Adrenal gland (tissue), 12 donors: ENCODE results near the gene NIM1K. TPM values are rescaled to one million over a fixed set of nuclear protein-coding genes. Genes with fewer than 3 reads are reported as not detected.

ENCODE experiments used
- DNase-seq, 7 donors: peaks; one replicate each; pipeline ENCODE4 v3.0.0-alpha.2; 2019 to 2020
- H3K27ac ChIP-seq, 5 donors: fragments of 200-600 bp; sonication (generic) in 4 of 5; 1 replicate in 3 of 5; 2 replicates in 2 of 5; pipeline versions ENCODE4 v1.5.1 to v1.8.0; 2016 to 2020; ENCODE audit warnings: mild to moderate bottlenecking in 1 of 5
- H3K27me3 ChIP-seq: fragments of 200-600 bp; 2 replicates; pipeline ENCODE4 v1.8.0; 2021
- H3K36me3 ChIP-seq, 2 donors: fragments of 200-600 bp; replicated peaks in 1 of 2; 1 replicate in 1 of 2; 2 replicates in 1 of 2; pipeline versions ENCODE4 v1.5.1 to v1.8.0; 2018 to 2022
- H3K4me1 ChIP-seq, 2 donors: fragments of 200-600 bp; replicated peaks in 1 of 2; 1 replicate in 1 of 2; 2 replicates in 1 of 2; pipeline versions ENCODE4 v1.5.1 to v1.8.0; 2018 to 2021
- H3K4me3 ChIP-seq, 4 donors: fragments of 200-600 bp; sonication (generic) in 3 of 4; one replicate each; pipeline ENCODE4 v1.5.1; 2016 to 2018
- H3K9me3 ChIP-seq, 3 donors: fragments of 200-600 bp; sonication (generic) in 1 of 3; replicated peaks in 1 of 3; 1 replicate in 2 of 3; 2 replicates in 1 of 3; pipeline versions ENCODE4 v1.5.1 to v1.8.0; 2016 to 2021
- CTCF ChIP-seq, 6 experiments: fragments of 450-650 bp in 4 of 6; fragments of 200-600 bp in 2 of 6; sonication (generic) in 1 of 6; IDR thresholded peaks; 1 replicate in 5 of 6; 2 replicates in 1 of 6; pipeline versions ENCODE4 v1.5.1 to v1.8.0; 2016 to 2021; ENCODE audit warnings: antibody characterized with exemption in 6 of 6, mild to moderate bottlenecking in 2 of 6, moderate library complexity in 1 of 6
- POLR2A ChIP-seq, 2 donors: fragments of 450-650 bp; IDR thresholded peaks; one replicate each; pipeline ENCODE4 v1.6.1; 2017; ENCODE audit warnings: antibody characterized with exemption in 2 of 2, mild to moderate bottlenecking in 2 of 2, moderate library complexity in 1 of 2
- whole genome bisulfite sequencing, 4 donors: extraction: QIAGEN DNeasy Blood & Tissue Kit in 2 of 4; methylation state at CpG; one replicate each; pipeline versions ENCODE4 v1.1.5 to v1.1.7; 2013 to 2017; 5-methylcytosine and 5-hydroxymethylcytosine counted together
- intact Hi-C, 2 donors: fragments of 100-400 bp; cut with DNase I; formaldehyde crosslinking; loops; one replicate each; pipeline versions ENCODE4 v1.14.1 to v1.15.0; 2022 to 2023
- polyA plus RNA-seq, 3 donors: library from polyadenylated mRNA; stranded (reverse); fragments of 200-250 nt in 2 of 3; fragments of 350-450 nt in 1 of 3; fragmentation: Illumina TruSeq in 1 of 3; extraction: RNeasy Lipid Tissue Mini Kit (QIAGEN cat#74804) in 1 of 3; gene quantifications; one replicate each; pipeline ENCODE4 v1.2.3, GENCODE V29; 2013 to 2014
- total RNA-seq, 9 donors: library from RNA; depleted of rRNA in 4 of 9; stranded (reverse); fragments of >200 nt in 4 of 9; fragments of 120-200 nt in 1 of 9; fragmentation: NEBNext Ultra II Directional in 1 of 9; extraction: Animal tissue kit (Norgen Biotek cat#: 25700) in 1 of 9; gene quantifications; one replicate each; pipeline versions ENCODE4 v1.1.0 to v1.2.4, GENCODE V29; 2013 to 2023
- donor health status: healthy with polysubstance abuse.
- donor health status: Bipolar disorder and iron deficiency.
- donor health status: DM: yes; HTN: yes; CAD: no.
- donor health status: DM: no; HTN: no; CAD: no.
- donor health status: DM: no; HTN: no; CAD: no.
- donor health status: DM: yes; HTN: yes; CAD: no.

NIM1K gene
- total and polyA plus RNA-seq, 12 donors = 0.18 to 3.9 (median 1.1) TPM

DNA sequence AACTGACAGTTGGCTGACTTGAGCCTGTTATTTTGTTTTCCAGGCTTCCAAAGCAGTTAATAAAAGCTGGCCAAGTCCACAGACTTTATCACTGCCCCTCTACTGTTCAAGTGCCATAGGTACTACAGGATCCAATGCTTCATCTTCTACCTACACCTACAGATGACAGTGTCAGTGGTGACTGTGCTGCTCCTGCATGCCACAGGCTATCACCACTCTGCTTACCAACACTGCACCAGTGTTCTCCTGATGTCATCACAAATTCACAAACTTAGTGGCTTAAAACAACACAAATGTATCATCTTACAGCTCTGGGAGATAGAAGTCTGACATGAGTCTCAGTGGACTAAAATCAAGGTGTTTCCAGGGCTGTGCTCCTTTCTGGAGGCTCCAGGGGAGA lies 94.6 kb downstream of the NIM1K start:
- H3K4me3 ChIP-seq = no peak overlapping the region
- intact Hi-C loops = no loop called here
- no peak for TF ChIP-seq POLR2A (IDR thresholded peaks at IDR 0.05)
- no peak for TF ChIP-seq CTCF (IDR thresholded peaks at IDR 0.05)
- no peak for DNase-seq
- no peaks in the 10 kb centered on the region for H3K27me3 ChIP-seq
- peaks cover 9 to 12% of the 10 kb centered on the region in 2 donors for H3K4me1 ChIP-seq
- no peaks in the 10 kb centered on the region for H3K9me3 ChIP-seq
- H3K27ac ChIP-seq = no peak overlapping the region
- H3K36me3 ChIP-seq = peaks cover 0 to 8% of the 10 kb centered on the region in 2 donors

GRCh38 chr5:43287493-43287892 lies 95.5 kb downstream of the NIM1K start:
- DNase-seq = no peak
- H3K27me3 ChIP-seq = no peaks in the 10 kb centered on the region
- no peak overlapping the region for H3K4me3 ChIP-seq
- TF ChIP-seq CTCF (IDR thresholded peaks at IDR 0.05) = no peak
- no peak for TF ChIP-seq POLR2A (IDR thresholded peaks at IDR 0.05)
- peaks cover 9 to 12% of the 10 kb centered on the region in 2 donors for H3K4me1 ChIP-seq
- peaks cover 0 to 16% of the 10 kb centered on the region in 2 donors for H3K36me3 ChIP-seq
- WGBS, 4 donors = 93 to 98% (median 95%) methylated on average over 4 of the region's 4 CpGs
- no peaks in the 10 kb centered on the region for H3K9me3 ChIP-seq
- intact Hi-C loops = no loop called here
- H3K27ac ChIP-seq = no peak overlapping the region

- peaks cover 0 to 24% of the 10 kb centered on the region in 2 donors for H3K36me3 ChIP-seq
- H3K4me3 ChIP-seq = no peak overlapping the region
- no peak for DNase-seq
- intact Hi-C loops = no loop called here
- H3K9me3 ChIP-seq = no peaks in the 10 kb centered on the region
- peaks cover 9 to 12% of the 10 kb centered on the region in 2 donors for H3K4me1 ChIP-seq
- H3K27me3 ChIP-seq = no peaks in the 10 kb centered on the region
- no peak overlapping the region for H3K27ac ChIP-seq
- 34 to 46% (median 44%) methylated on average over 1 of the region's 1 CpG for WGBS, 4 donors
- TF ChIP-seq CTCF (IDR thresholded peaks at IDR 0.05) (no peak), POLR2A (IDR thresholded peaks at IDR 0.05) (no peak)
These were observed 96.3 kb downstream of the NIM1K start for GRCh38 chr5:43288269-43288831.

DNA sequence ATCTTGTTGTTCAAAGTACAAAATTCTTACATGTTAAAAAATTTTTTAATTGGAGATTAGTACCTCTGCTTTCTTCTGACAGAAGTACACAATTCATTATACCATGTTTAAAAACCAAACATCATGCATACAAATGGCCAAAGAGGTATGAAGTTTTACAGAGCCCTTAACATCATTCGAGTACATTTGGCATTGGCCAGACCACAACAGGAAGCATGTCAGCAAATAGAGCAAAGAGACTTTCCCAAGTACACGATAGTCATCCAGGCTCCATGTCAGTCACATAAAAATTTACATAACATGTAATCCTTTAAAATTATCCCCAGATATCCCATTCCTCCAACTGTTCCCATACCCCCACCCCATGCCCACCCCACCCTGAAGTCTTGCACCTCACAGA lies 98.7 kb downstream of the NIM1K start:
- intact Hi-C loops = no loop called here
- Histone ChIP-seq H3K4me3 (no peak overlapping the region), H3K27ac (no peak overlapping the region), H3K36me3 (peaks cover 0 to 48% of the 10 kb centered on the region in 2 donors), H3K4me1 (peaks cover 9 to 12% of the 10 kb centered on the region in 2 donors), H3K9me3 (no peaks in the 10 kb centered on the region), H3K27me3 (no peaks in the 10 kb centered on the region)
- DNase-seq = no peak
- TF ChIP-seq CTCF (IDR thresholded peaks at IDR 0.05) = no peak
- no peak for TF ChIP-seq POLR2A (IDR thresholded peaks at IDR 0.05)
- WGBS, 4 donors = 65 to 73% (median 70%) methylated on average over 2 of the region's 2 CpGs
